Measurements from ENCODE around the gene ASIC4. TPM values are rescaled to one million over a fixed set of nuclear protein-coding genes. Genes with fewer than 3 reads are reported as not detected.
A peak's percentile ranks its signal among the peaks of the same experiment; 100 is the strongest.

ASIC4 gene
- total RNA-seq, 1 experiment from 2014 or later, result 2.1 TPM

DNA sequence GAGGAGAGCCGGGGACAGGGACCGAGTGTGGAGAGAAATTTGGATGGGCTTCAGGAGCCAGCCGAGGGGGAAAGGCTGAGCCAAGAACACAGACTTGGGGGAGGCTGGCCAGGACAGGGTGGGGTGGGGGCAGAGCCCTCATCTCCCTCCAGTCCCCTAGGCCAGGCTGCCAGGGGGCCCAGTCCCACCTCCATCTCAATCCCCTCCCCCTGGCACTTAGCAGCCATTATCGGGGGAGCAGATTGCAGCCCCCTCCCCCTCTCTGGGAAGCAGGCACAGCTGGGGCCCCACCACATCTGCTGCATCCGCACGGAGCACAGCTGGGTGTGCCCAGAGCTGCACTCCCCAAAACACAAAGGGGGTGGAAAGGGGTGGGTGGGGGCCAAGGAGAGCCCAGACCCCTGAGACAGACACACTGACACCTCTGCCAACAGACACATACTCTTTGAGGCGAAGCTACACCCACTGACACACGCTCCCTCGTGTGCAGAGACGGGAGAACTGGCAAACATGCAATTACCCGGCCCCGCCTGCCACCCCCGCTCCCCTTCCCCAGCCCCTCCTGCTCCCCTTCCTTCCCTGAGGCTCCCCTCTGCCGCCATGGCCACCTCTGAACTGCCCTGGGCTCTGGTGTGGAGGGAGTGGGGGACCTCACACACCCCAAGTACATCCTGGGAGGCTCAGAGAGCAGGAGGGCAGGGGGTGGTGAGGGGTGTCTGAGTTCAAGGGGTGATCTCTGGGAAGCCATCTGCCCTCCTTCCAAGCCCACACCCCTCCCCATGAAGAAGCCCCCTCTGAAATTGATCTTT, 5.1 kb upstream of the ASIC4 start:
- no peaks in the 10 kb centered on the region for H3K79me2 ChIP-seq (ENCODE audit: insufficient read depth, low read length)
- intact Hi-C loops (cut with micrococcal nuclease), result no loop called here
- H3K4me1 ChIP-seq (ENCODE audit: control insufficient read depth in 1 of 2, insufficient read depth in 2 of 2, low read length in 2 of 2), result peaks cover 0 to 19% of the 10 kb centered on the region in 2 experiments; a peak in 2 of 4 replicates
- RAD21 ChIA-PET (ENCODE audit: low non-redundant PET in 1 of 2, low total read pairs in 2 of 2, uncharacterized antibody in 2 of 2, unreplicated experiment in 2 of 2), result interaction anchor here (1.5 to 1.6 kb wide), 2 partner anchors 20 to 21 kb away, joined by 10 read pairs; no protein-coding TSS in a partner anchor
- H3K27me3 ChIP-seq (ENCODE audit: insufficient read depth, low read length), result no peaks in the 10 kb centered on the region
- no peak overlapping the region for H2AFZ ChIP-seq (ENCODE audit: low read depth, low read length, poor library complexity, severe bottlenecking)
- DNase-seq (ENCODE audit: low read depth, low spot score) (no peak), ATAC-seq (peak; percentile 61)
- TF ChIP-seq EZH2phosphoT487 (IDR thresholded peaks at IDR 0.05; ENCODE audit: borderline replicate concordance), result no peak
- H4K20me1 ChIP-seq (ENCODE audit: insufficient read depth), result no peaks in the 10 kb centered on the region
- H3K27ac ChIP-seq (ENCODE audit: low read depth, low read length), result no peak overlapping the region
- peaks cover 0 to 4% of the 10 kb centered on the region in 2 experiments; a peak in 1 of 4 replicates for H3K36me3 ChIP-seq (ENCODE audit: control insufficient read depth in 1 of 2, insufficient read depth in 2 of 2, low read length in 2 of 2)
- peak overlapping the region; percentile 37 for H3K4me2 ChIP-seq (ENCODE audit: low read length)
- no peak overlapping the region; the same call in 1 of the 2 replicates for H3K9ac ChIP-seq (ENCODE audit: low read length)
- no TSS peak for BruUV-seq (replicated peaks)
- no peaks in the 10 kb centered on the region for H3K9me2 ChIP-seq (ENCODE audit: insufficient read depth)
- no peaks in the 10 kb centered on the region for H3K9me3 ChIP-seq (ENCODE audit: control insufficient read depth in 1 of 2, insufficient read depth in 1 of 2, low read depth in 1 of 2, low read length in 2 of 2)
- 0 out of 4 replicates have a peak overlapping the region, but pooled peaks of 1 of the 2 experiments have one; percentile 2 for H3K4me3 ChIP-seq (replicated peaks in 1 of 2; ENCODE audit: low read depth in 1 of 2, low read length in 2 of 2)
- CTCF ChIA-PET, result interaction anchor here (0.8 to 4.4 kb wide), 8 partner anchors 10 to 106 kb away, joined by 3 to 56 read pairs (median 12); partner anchors contain the start of gene GMPPA
- POLR2A ChIA-PET, result interaction anchor here (0.7 to 1.4 kb wide), 4 partner anchors 9 to 21 kb away, joined by 3 to 5 read pairs (median 4); partner anchors contain the start of gene GMPPA

GRCh38 chr2:219509780-219510511, 4.3 kb upstream of the ASIC4 start:
- ATAC-seq (peak; percentile 90), DNase-seq (ENCODE audit: low read depth, low spot score) (no peak)
- Histone ChIP-seq H3K9me2 (ENCODE audit: insufficient read depth) (no peaks in the 10 kb centered on the region), H3K36me3 (ENCODE audit: control insufficient read depth in 1 of 2, insufficient read depth in 2 of 2, low read length in 2 of 2) (no peaks in the 10 kb centered on the region; a peak in 1 of 4 replicates), H3K4me3 (replicated peaks in 1 of 2; ENCODE audit: low read depth in 1 of 2, low read length in 2 of 2) (0 out of 4 replicates have a peak overlapping the region, but pooled peaks of 1 of the 2 experiments have one; percentile 2), H3K9me3 (ENCODE audit: control insufficient read depth in 1 of 2, insufficient read depth in 1 of 2, low read depth in 1 of 2, low read length in 2 of 2) (no peaks in the 10 kb centered on the region), H3K79me2 (ENCODE audit: insufficient read depth, low read length) (no peaks in the 10 kb centered on the region), H3K27me3 (ENCODE audit: insufficient read depth, low read length) (no peaks in the 10 kb centered on the region), H3K9ac (ENCODE audit: low read length) (no peak overlapping the region; the same call in 1 of the 2 replicates), H3K4me1 (ENCODE audit: control insufficient read depth in 1 of 2, insufficient read depth in 2 of 2, low read length in 2 of 2) (peaks cover 0 to 19% of the 10 kb centered on the region in 2 experiments; a peak in 2 of 4 replicates), H4K20me1 (ENCODE audit: insufficient read depth) (no peaks in the 10 kb centered on the region), H2AFZ (ENCODE audit: low read depth, low read length, poor library complexity, severe bottlenecking) (no peak overlapping the region), H3K27ac (ENCODE audit: low read depth, low read length) (no peak overlapping the region), H3K4me2 (ENCODE audit: low read length) (peak overlapping the region; percentile 37)
- RAD21 ChIA-PET (ENCODE audit: low non-redundant PET in 1 of 2, low total read pairs in 2 of 2, uncharacterized antibody in 2 of 2, unreplicated experiment in 2 of 2), result interaction anchor here (1.5 to 1.6 kb wide), 2 partner anchors 20 kb away, joined by 10 read pairs; no protein-coding TSS in a partner anchor
- intact Hi-C loops (cut with micrococcal nuclease), result no loop called here
- POLR2A ChIA-PET, result interaction anchor here (0.7 to 1.4 kb wide), 4 partner anchors 10 to 20 kb away, joined by 3 to 5 read pairs (median 4); partner anchors contain the start of gene GMPPA
- CTCF ChIA-PET, result interaction anchor here (0.5 to 4.4 kb wide), 10 partner anchors 8 to 223 kb away, joined by 3 to 56 read pairs (median 7); partner anchors contain the start of gene GMPPA
- no TSS peak for BruUV-seq (replicated peaks)
- peak; percentile 70 for TF ChIP-seq RAD21 (IDR thresholded peaks at IDR 0.05; ENCODE audit: low read depth)
- no peak for TF ChIP-seq CBX3 (IDR thresholded peaks at IDR 0.05; ENCODE audit: low read depth)
- TF ChIP-seq SIN3A (IDR thresholded peaks at IDR 0.05; ENCODE audit: low read depth), result no peak
- TF ChIP-seq EZH2 (IDR thresholded peaks at IDR 0.05), result no peak
- no peak for TF ChIP-seq REST (IDR thresholded peaks at IDR 0.05; ENCODE audit: low read depth)
- TF ChIP-seq ZBTB33 (IDR thresholded peaks at IDR 0.05; ENCODE audit: extremely low read depth, insufficient replicate concordance, low read length), result no peak
- no peak for TF ChIP-seq ZNF274 (IDR thresholded peaks at IDR 0.05; ENCODE audit: low read depth, low read length)
- TF ChIP-seq TCF7L2 (IDR thresholded peaks at IDR 0.05; ENCODE audit: borderline replicate concordance, extremely low read depth, insufficient read depth, insufficient read length), result no peak
- no peak for TF ChIP-seq ZFX (IDR thresholded peaks at IDR 0.05)
